Upper lobe of left lung (tissue), 6 donors: ENCODE measurements around the gene TACC2. TPM values are rescaled to one million over a fixed set of nuclear protein-coding genes. Genes with fewer than 3 reads are reported as not detected.

Experiments
- ATAC-seq, 2 donors: fragments of 200-7000 bp; cut with Tn5 transposase; one replicate each; pipeline ENCODE4 v1.9.1; 2022; ENCODE audit warnings: mild to moderate bottlenecking in 2 of 2, moderate library complexity in 2 of 2; ENCODE audit not compliant: low FRiP score in 2 of 2
- DNase-seq, 2 donors: peaks; one replicate each; pipeline ENCODE4 v3.0.0-alpha.2; 2019 to 2020
- H3K27ac ChIP-seq, 4 donors: fragments of 200-600 bp; sonication (generic); one replicate each; pipeline ENCODE4 v1.5.1; 2016 to 2019
- H3K27me3 ChIP-seq, 4 donors: fragments of 200-600 bp; sonication (generic); one replicate each; pipeline ENCODE4 v1.5.1; 2017 to 2019
- H3K36me3 ChIP-seq, 4 donors: fragments of 200-600 bp; sonication (generic); one replicate each; pipeline ENCODE4 v1.5.1; 2016 to 2019
- H3K4me1 ChIP-seq, 4 donors: fragments of 200-600 bp; sonication (generic); one replicate each; pipeline ENCODE4 v1.5.1; 2018 to 2019
- H3K4me3 ChIP-seq, 4 donors: fragments of 200-600 bp; sonication (generic); one replicate each; pipeline ENCODE4 v1.5.1; 2017 to 2019; ENCODE audit warnings: mild to moderate bottlenecking in 2 of 4, moderate library complexity in 1 of 4
- H3K9me3 ChIP-seq, 4 donors: fragments of 200-600 bp; sonication (generic); one replicate each; pipeline ENCODE4 v1.5.1; 2018 to 2019
- CTCF ChIP-seq, 6 experiments: fragments of 450-650 bp in 4 of 6; fragments of 200-600 bp in 2 of 6; sonication (generic) in 2 of 6; IDR thresholded peaks; one replicate each; pipeline ENCODE4 v1.5.1; 2016 to 2019; ENCODE audit warnings: antibody characterized with exemption in 6 of 6
- EP300 ChIP-seq, 4 donors: sonication (generic); formaldehyde crosslinking; IDR thresholded peaks; one replicate each; pipeline ENCODE4 v1.5.1; 2017; ENCODE audit warnings: antibody characterized with exemption in 4 of 4, control low read depth in 2 of 4
- POLR2A ChIP-seq, 4 donors: fragments of 450-650 bp; IDR thresholded peaks; one replicate each; pipeline ENCODE4 v1.5.1; 2016 to 2017; ENCODE audit warnings: antibody characterized with exemption in 4 of 4, mild to moderate bottlenecking in 2 of 4
- POLR2AphosphoS5 ChIP-seq, 2 donors: sonication (generic); formaldehyde crosslinking; IDR thresholded peaks; one replicate each; pipeline ENCODE4 v1.5.1; 2017; ENCODE audit warnings: antibody characterized with exemption in 2 of 2
- WGBS, 2 donors: methylation state at CpG; one replicate each; pipeline ENCODE4 v1.1.5; 2017 to 2018; 5-methylcytosine and 5-hydroxymethylcytosine counted together
- total RNA-seq, 6 donors: library from RNA; depleted of rRNA in 4 of 6; stranded (reverse); fragments of >200 nt in 4 of 6; gene quantifications; one replicate each; pipeline versions ENCODE4 v1.1.0 to v1.2.1, GENCODE V29; 2016 to 2021
- donor health status: DM: no; HTN: no; CAD: no; lungs with moderate emphysema.
- donor health status: DM: no; HTN: yes; CAD: no; lungs with severe emphysema.

Gene TACC2
- total RNA-seq, 6 donors from 2014 or later = 158 to 701 (median 386) TPM

GRCh38 chr10:122176232-122177213 lies 187.6 kb downstream of the TACC2 start:
- H3K9me3 ChIP-seq = no peaks in the 10 kb centered on the region
- peaks cover 7 to 22% (median 13%) of the 10 kb centered on the region in 4 donors for H3K4me1 ChIP-seq
- H3K4me3 ChIP-seq = no peak overlapping the region
- H3K27ac ChIP-seq = no peak overlapping the region
- H3K36me3 ChIP-seq = peaks cover 0 to 7% (median 3%) of the 10 kb centered on the region in 4 donors
- 91 to 94% methylated on average over 4 of the region's 4 CpGs for WGBS, 2 donors
- TF ChIP-seq CTCF (IDR thresholded peaks at IDR 0.05) (no peak), POLR2A (IDR thresholded peaks at IDR 0.05) (no peak), POLR2AphosphoS5 (IDR thresholded peaks at IDR 0.05) (no peak), EP300 (IDR thresholded peaks at IDR 0.05) (no peak)
- DNase-seq = no peak
- no peak for ATAC-seq
- no peaks in the 10 kb centered on the region for H3K27me3 ChIP-seq

- H3K4me1 ChIP-seq = peaks cover 0 to 6% (median 6%) of the 10 kb centered on the region in 4 donors
- H3K36me3 ChIP-seq = peaks cover 0 to 3% (median 1%) of the 10 kb centered on the region in 4 donors
- ATAC-seq (no peak), DNase-seq (no peak)
- no peaks in the 10 kb centered on the region for H3K9me3 ChIP-seq
- no peak for TF ChIP-seq CTCF (IDR thresholded peaks at IDR 0.05)
- no peak for TF ChIP-seq POLR2AphosphoS5 (IDR thresholded peaks at IDR 0.05)
- no peak for TF ChIP-seq EP300 (IDR thresholded peaks at IDR 0.05)
- TF ChIP-seq POLR2A (IDR thresholded peaks at IDR 0.05) = no peak
- WGBS, 2 donors = 92 to 94% methylated on average over 3 of the region's 3 CpGs
- no peaks in the 10 kb centered on the region for H3K27me3 ChIP-seq
- no peak overlapping the region for H3K27ac ChIP-seq
- H3K4me3 ChIP-seq = no peak overlapping the region
Observed at GRCh38 chr10:122178655-122179054, 189.7 kb downstream of the TACC2 start.

GRCh38 chr10:122181041-122181732 lies 192.2 kb downstream of the TACC2 start:
- no peak for ATAC-seq
- Histone ChIP-seq H3K4me1 (peaks cover 0 to 6% (median 5%) of the 10 kb centered on the region in 4 donors), H3K27me3 (no peaks in the 10 kb centered on the region), H3K4me3 (no peak overlapping the region), H3K27ac (no peak overlapping the region), H3K36me3 (peaks cover 3 to 5% (median 4%) of the 10 kb centered on the region in 4 donors), H3K9me3 (no peaks in the 10 kb centered on the region)
- no peak for DNase-seq
- WGBS, 2 donors = 77% methylated on average over 5 of the region's 5 CpGs
- TF ChIP-seq POLR2A (IDR thresholded peaks at IDR 0.05) (no peak), EP300 (IDR thresholded peaks at IDR 0.05) (no peak), POLR2AphosphoS5 (IDR thresholded peaks at IDR 0.05) (no peak), CTCF (IDR thresholded peaks at IDR 0.05) (no peak)

- no peak for DNase-seq
- Histone ChIP-seq H3K9me3 (no peaks in the 10 kb centered on the region), H3K36me3 (peaks cover 3 to 9% (median 4%) of the 10 kb centered on the region in 4 donors), H3K4me3 (no peak overlapping the region), H3K27me3 (no peaks in the 10 kb centered on the region), H3K27ac (no peak overlapping the region), H3K4me1 (peaks cover 0 to 6% (median 5%) of the 10 kb centered on the region in 4 donors)
- no peak for ATAC-seq
- WGBS, 2 donors = 44 to 51% methylated on average over 4 of the region's 4 CpGs
- TF ChIP-seq EP300 (IDR thresholded peaks at IDR 0.05) (no peak), POLR2AphosphoS5 (IDR thresholded peaks at IDR 0.05) (no peak), CTCF (IDR thresholded peaks at IDR 0.05) (no peak), POLR2A (IDR thresholded peaks at IDR 0.05) (no peak)
Observed at GRCh38 chr10:122181876-122182275, 192.9 kb downstream of the TACC2 start.
